K562 (cell line): ENCODE measurements around the gene DRC3. TPM values are rescaled to one million over a fixed set of nuclear protein-coding genes. Genes with fewer than 3 reads are reported as not detected.

ENCODE experiments used
- ATF2 ChIP-seq: sonication (generic); formaldehyde crosslinking; IDR thresholded peaks from 2 replicates; pipeline ENCODE4 v1.8.1; 2022; ENCODE audit warnings: missing genetic modification reagents
- E2F6 ChIP-seq, 2 experiments: IDR thresholded peaks; 2 replicates each; pipeline ENCODE4 v1.6.1; 2011; ENCODE audit warnings: borderline replicate concordance in 1 of 2, control low read depth in 1 of 2, low read depth in 1 of 2, low read length in 1 of 2, mild to moderate bottlenecking in 1 of 2, mixed read lengths in 1 of 2, moderate library complexity in 1 of 2; ENCODE audit not compliant: insufficient read depth in 1 of 2, insufficient read length in 1 of 2, poor library complexity in 1 of 2, severe bottlenecking in 1 of 2; ENCODE audit errors: extremely low read depth in 1 of 2
- FOXA1 ChIP-seq: fragments of 450-650 bp; IDR thresholded peaks from 2 replicates; pipeline ENCODE4 v1.6.1; 2016; ENCODE audit warnings: mild to moderate bottlenecking, borderline replicate concordance
- HNRNPL ChIP-seq: fragments of 200-400 bp; formaldehyde crosslinking; IDR thresholded peaks from 2 replicates; pipeline ENCODE4 v1.6.1; 2017; ENCODE audit warnings: low read depth, mild to moderate bottlenecking, low read length
- RBM15 ChIP-seq: fragments of 200-400 bp; formaldehyde crosslinking; IDR thresholded peaks from 2 replicates; pipeline ENCODE4 v1.6.1; 2018; ENCODE audit warnings: mild to moderate bottlenecking, low read length, moderate library complexity; ENCODE audit not compliant: insufficient read depth
- STAT5A ChIP-seq: IDR thresholded peaks from 2 replicates; pipeline ENCODE4 v1.6.1; 2012; ENCODE audit warnings: low read length, inconsistent platforms, borderline replicate concordance
- TEAD1 ChIP-seq, 2 experiments: fragments of 450-650 bp in 1 of 2; sonication (generic) in 1 of 2; formaldehyde crosslinking; IDR thresholded peaks; 2 replicates each; pipeline versions ENCODE4 v1.4.0 to v1.8.0; 2020 to 2022; ENCODE audit warnings: mild to moderate bottlenecking in 2 of 2, missing genetic modification reagents in 1 of 2
- YY1 ChIP-seq, 3 experiments: IDR thresholded peaks; 2 replicates each; pipeline ENCODE4 v1.6.1; 2011; ENCODE audit warnings: low read length in 2 of 3, mild to moderate bottlenecking in 2 of 3, moderate library complexity in 2 of 3, borderline replicate concordance in 1 of 3, control low read depth in 1 of 3, low read depth in 1 of 3; ENCODE audit not compliant: insufficient read depth in 3 of 3, insufficient replicate concordance in 2 of 3, control insufficient read depth in 1 of 3, insufficient read length in 1 of 3; ENCODE audit errors: extremely low read depth in 1 of 3
- ZKSCAN1 ChIP-seq: fragments of 150-350 bp; IDR thresholded peaks from 2 replicates; pipeline ENCODE4 v1.6.1; 2016; ENCODE audit warnings: low read depth, low read length
- ZNF407 ChIP-seq: fragments of 450-650 bp; IDR thresholded peaks from 2 replicates; pipeline ENCODE4 v1.6.1; 2016; ENCODE audit warnings: low read depth
- ZNF778 ChIP-seq: fragments of 450-650 bp; formaldehyde crosslinking; IDR thresholded peaks from 2 replicates; pipeline ENCODE4 v1.4.0; 2020; ENCODE audit warnings: mild to moderate bottlenecking, moderate library complexity
- polyA plus RNA-seq, 8 experiments: library from polyadenylated mRNA; depleted of rRNA in 4 of 8; stranded (reverse) in 5 of 8; unstranded in 3 of 8; fragments of >200 nt; fragmentation: Nextera tagmentation in 2 of 8; fragmentation: Illumina TruSeq in 1 of 8; extraction: Ambion mirVana in 2 of 8; extraction: Trizol in 1 of 8; gene quantifications; 2 replicates each; pipeline versions ENCODE4 v1.2.1 to v1.2.3, GENCODE V29; 2011 to 2014; ENCODE audit warnings: inconsistent platforms in 1 of 8, missing spikeins in 1 of 8
- total RNA-seq, 7 experiments: library from RNA; depleted of rRNA in 6 of 7; stranded (reverse); fragments of >200 nt in 6 of 7; fragmentation: Illumina TruSeq in 2 of 7; extraction: Trizol in 2 of 7; gene quantifications; 2 replicates each; pipeline versions ENCODE4 v1.2.1 to v1.2.3, GENCODE V29; 2011 to 2021; ENCODE audit warnings: low replicate concordance in 1 of 7
- TF ChIP-seq, protein P1 (sequence below), 3 experiments: IDR thresholded peaks in 2 of 3; conservative IDR thresholded peaks in 1 of 3; 2 replicates each; pipeline ENCODE4 v1.5.1; 2011 to 2012; ENCODE audit warnings: low read length in 3 of 3, mild to moderate bottlenecking in 3 of 3, control low read depth in 2 of 3, improper control_type of control experiment in 1 of 3, inconsistent platforms in 1 of 3, low read depth in 1 of 3, mixed read lengths in 1 of 3, moderate library complexity in 1 of 3; ENCODE audit not compliant: insufficient read depth in 2 of 3

The DRC3 gene
- total and polyA plus RNA-seq, 9 of the 15 experiments (the other 6 are each of a cell fraction or from before 2014, with no cell fraction given): 0.10 to 0.84 (median 0.30) TPM; not detected in 3

DNA sequence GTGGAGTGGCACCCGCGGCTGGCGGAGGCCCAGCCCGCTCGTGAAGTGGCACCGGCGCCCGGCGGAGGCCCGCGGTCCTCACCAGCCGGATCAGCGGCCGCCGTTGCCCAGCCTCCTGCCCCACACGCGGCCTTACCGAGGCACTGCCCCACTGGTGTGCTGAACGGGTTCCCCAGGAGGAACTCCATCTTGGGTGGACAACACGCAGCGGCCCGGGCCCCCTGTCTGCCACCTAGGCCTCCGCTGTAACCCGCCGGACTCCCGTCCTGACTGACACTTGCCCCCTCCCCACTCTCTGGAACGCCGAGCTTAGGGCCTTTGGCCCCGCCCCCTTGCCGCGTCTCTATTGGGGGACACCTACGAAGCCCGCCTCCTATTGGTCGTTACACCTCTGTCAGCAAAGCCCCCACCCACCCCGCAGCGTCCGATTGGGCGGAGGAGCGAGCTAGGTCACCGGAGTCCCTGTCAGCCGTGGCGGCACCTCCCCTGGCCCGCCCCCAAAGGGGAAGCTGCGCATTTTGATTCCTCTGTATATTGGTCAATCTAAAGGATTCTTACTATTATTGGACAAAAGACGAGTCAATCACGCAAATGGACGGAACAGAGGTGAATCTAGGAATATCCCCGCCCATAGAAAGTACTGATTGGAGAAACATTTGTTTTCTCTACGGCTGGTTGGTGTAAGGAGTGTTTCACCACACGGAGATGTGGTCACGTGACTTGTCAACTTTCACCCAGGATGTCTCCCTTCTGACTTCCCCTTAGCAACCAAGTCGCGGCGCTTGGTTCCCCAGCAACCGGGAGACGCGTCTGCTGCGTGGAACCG lies at the start of gene DRC3, which contains the start of gene TOM1L2 (continued):
- TF ChIP-seq E2F6 (IDR thresholded peaks at IDR 0.05; ENCODE audit: borderline replicate concordance in 1 of 2, extremely low read depth in 1 of 2, insufficient read depth in 1 of 2, insufficient read length in 1 of 2, low read depth in 1 of 2, low read length in 1 of 2, poor library complexity in 1 of 2, severe bottlenecking in 1 of 2) (peak; percentile 26 to 30), FOXA1 (no peak), HNRNPL (no peak; the same call in none of the 2 replicates), YY1 (IDR thresholded peaks at IDR 0.05; ENCODE audit: borderline replicate concordance in 1 of 3, control insufficient read depth in 1 of 3, extremely low read depth in 1 of 3, insufficient read depth in 3 of 3, insufficient read length in 1 of 3, insufficient replicate concordance in 2 of 3, low read depth in 1 of 3, low read length in 2 of 3) (peak in 1 of 3 experiments; percentile 3), RBM15 (no peak), ZNF778 (CRISPR knock-in tag) (no peak), ATF2 (CRISPR knock-in tag) (no peak), ZKSCAN1 (no peak), TEAD1 (CRISPR knock-in tag; IDR thresholded peaks at IDR 0.05) (peak; percentile 26 to 27; a peak in 1 of 4 replicates), STAT5A (no peak), ZNF407 (no peak)
- TF ChIP-seq, protein P1, sequence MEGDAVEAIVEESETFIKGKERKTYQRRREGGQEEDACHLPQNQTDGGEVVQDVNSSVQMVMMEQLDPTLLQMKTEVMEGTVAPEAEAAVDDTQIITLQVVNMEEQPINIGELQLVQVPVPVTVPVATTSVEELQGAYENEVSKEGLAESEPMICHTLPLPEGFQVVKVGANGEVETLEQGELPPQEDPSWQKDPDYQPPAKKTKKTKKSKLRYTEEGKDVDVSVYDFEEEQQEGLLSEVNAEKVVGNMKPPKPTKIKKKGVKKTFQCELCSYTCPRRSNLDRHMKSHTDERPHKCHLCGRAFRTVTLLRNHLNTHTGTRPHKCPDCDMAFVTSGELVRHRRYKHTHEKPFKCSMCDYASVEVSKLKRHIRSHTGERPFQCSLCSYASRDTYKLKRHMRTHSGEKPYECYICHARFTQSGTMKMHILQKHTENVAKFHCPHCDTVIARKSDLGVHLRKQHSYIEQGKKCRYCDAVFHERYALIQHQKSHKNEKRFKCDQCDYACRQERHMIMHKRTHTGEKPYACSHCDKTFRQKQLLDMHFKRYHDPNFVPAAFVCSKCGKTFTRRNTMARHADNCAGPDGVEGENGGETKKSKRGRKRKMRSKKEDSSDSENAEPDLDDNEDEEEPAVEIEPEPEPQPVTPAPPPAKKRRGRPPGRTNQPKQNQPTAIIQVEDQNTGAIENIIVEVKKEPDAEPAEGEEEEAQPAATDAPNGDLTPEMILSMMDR (IDR thresholded peaks at IDR 0.05 in 2 of 3, conservative IDR thresholded peaks at IDR 0.05 in 1 of 3; ENCODE audit: insufficient read depth in 2 of 3, low read depth in 1 of 3, low read length in 3 of 3): peak in 1 of 3 experiments; percentile 16; a peak in 2 of 6 replicates
